ENCODE measurements around the gene RBBP5. TPM values are rescaled to one million over a fixed set of nuclear protein-coding genes. Genes with fewer than 3 reads are reported as not detected.

Gene RBBP5, protein sequence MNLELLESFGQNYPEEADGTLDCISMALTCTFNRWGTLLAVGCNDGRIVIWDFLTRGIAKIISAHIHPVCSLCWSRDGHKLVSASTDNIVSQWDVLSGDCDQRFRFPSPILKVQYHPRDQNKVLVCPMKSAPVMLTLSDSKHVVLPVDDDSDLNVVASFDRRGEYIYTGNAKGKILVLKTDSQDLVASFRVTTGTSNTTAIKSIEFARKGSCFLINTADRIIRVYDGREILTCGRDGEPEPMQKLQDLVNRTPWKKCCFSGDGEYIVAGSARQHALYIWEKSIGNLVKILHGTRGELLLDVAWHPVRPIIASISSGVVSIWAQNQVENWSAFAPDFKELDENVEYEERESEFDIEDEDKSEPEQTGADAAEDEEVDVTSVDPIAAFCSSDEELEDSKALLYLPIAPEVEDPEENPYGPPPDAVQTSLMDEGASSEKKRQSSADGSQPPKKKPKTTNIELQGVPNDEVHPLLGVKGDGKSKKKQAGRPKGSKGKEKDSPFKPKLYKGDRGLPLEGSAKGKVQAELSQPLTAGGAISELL
- 13.5 and 13.7 TPM in 2 replicates for total RNA-seq

DNA sequence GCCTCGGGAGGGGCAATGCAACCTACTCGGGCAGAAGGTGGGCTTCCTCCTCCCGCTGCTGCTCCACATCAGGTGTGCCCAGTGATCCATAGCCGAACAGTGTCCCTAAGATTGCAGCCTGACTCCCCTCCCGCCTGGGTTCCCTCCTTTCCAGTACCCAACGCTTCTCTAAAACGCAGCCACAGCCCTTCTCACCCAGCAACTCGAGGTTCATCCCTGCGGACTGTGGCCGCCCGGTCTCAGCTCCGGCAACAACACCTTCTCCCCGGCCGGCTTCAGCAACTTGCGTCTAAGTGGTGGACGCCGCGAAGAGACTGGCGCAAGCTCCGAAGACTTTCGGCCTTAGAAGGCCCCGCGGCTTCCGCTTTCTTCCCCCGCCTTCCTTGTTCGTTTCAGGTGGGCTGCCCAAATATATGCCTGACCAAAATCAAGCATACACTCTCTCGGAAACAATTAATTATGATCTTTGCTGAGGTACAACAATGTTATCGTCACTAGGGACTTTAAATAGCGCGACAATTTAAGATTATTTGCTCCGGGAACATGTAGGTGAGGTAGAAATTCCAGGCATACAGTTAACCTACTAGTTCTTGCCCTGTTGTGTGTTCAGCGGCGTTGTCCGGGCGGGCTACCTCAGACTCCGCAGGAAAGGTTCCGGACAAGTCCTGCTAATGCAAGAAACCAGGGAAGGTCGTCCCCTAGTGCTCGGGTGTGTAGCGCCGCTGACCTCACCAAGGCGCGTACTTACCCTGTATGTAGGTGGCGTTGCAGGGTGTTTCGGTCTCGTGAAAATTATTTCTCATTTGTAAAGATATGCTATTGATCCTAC is at the start of gene RBBP5:
RBBP5 (minus strand) TSS at position 319 of the 829 bp plus-strand sequence; CDS start at position 214, 105 bp downstream.

DNA sequence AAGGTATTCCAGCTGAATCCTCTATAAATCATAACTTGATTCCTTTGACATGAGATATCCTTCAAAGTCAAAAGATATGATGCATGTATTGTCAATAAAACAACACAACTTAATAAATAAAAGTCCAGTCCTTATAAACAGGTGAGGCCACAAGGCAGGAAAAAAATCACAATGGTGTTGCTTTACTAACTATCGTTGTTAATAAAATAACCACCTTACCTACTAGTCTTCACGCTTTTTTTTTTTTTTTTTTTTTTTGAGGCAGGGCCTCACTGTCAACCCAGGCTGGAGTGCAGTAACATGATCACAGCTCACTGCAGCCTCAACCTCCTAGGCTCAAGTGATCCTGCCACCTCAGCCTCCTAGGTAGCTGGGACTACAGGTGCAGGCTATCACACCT is 37.4 kb downstream of the RBBP5 start, which contains the start of gene TMEM81:
TMEM81 (minus strand) TSS at position 101 of the 400 bp plus-strand sequence. CDS start 140 bp downstream, outside the sequence.

DNA sequence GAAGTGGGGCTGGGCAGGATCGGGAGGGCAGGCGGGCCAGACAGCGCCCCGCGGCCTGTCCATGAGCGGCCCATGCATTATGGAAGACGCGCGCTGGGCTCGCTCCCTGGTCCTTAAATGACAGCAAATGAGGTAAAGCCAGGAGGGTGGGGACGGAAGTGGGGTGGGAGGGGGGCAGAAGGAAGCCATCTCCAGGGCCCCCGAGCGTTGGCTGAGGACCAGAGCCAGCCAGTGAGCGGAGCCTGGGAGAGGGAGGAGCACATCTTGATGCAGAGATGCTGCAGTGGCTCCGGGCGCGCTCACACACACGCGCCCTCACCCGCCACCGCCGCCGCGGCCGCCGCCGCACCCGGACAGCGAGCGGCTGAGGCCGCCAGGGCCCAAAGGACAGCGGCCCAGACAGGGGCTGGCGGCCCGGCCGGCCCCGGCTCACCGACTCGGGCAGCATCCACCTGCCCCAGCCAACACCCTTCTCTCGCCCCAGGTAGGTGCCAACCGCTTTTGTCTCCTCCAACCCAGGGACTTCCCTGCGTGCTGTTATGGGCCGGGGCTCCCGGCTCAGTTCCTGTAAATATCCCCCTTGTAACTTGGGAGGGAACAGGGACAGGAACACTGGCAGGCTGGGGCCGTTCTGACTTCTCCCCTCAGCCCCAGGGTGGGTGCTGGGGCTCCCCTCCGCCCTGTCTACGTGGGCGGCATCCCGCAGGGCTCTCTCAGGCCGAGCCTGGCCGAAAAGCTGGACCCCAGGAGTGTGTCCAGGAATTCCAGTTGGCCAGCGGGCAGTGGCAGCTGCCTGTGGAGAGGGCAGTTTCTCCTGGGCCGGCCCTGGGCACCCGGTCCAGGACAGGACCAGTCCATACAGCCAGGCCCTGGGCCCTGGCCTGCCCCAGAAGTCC is 78.6 kb downstream of the RBBP5 start, which contains the start of gene CNTN2:
CNTN2 (plus strand) TSS at position 302 of the 896 bp plus-strand sequence. CDS start 9,974 bp downstream, outside the sequence.

Other genes starting within 250 kb of the RBBP5 start
- not detected in 2 replicates for gene CNTN2, start 78.8 kb downstream of the RBBP5 start, total RNA-seq
- 1.2 and 1.6 TPM in 2 replicates for gene TMEM81, start 37.5 kb downstream of the RBBP5 start, total RNA-seq
- gene DSTYK, start 89.7 kb upstream of the RBBP5 start, total RNA-seq = 16.5 and 18.5 TPM in 2 replicates
- 0.53 and 0.68 TPM in 2 replicates for gene TMCC2, start 106.0 kb upstream of the RBBP5 start, total RNA-seq
- gene NUAK2, start 199.8 kb upstream of the RBBP5 start, total RNA-seq = 2.0 and 2.5 TPM in 2 replicates
- not detected in 2 replicates for gene KLHDC8A, start 234.9 kb upstream of the RBBP5 start, total RNA-seq